HG03139 (cell line): Measurements from ENCODE around the gene MTCL1.

Experiments
- ATAC-seq: cut with Tn5 transposase; IDR thresholded peaks from one replicate; pipeline ENCODE4 v1.9.1; 2021; ENCODE audit not compliant: unreplicated experiment

MTCL1 gene

DNA sequence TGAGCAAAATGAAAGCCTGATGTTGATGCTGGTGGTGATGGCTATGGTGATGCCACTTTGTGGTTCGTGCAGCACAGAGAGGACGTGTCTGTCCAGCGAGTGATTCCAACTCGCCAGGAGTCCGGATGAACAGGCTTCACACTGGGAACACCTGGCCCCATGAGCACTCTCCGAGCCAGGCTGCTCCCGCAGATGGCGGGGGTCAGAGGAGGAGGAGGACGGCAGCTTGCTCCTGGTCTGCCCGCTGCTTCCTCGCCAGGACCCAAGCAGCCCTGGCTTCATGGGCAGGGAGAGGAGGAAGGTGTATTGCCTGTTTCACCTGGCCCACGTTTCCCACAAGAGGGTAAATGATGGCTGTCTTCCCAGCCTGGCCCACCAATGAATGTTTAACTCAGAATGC, 121.6 kb downstream of the MTCL1 start:
- ATAC-seq, result no peak

DNA sequence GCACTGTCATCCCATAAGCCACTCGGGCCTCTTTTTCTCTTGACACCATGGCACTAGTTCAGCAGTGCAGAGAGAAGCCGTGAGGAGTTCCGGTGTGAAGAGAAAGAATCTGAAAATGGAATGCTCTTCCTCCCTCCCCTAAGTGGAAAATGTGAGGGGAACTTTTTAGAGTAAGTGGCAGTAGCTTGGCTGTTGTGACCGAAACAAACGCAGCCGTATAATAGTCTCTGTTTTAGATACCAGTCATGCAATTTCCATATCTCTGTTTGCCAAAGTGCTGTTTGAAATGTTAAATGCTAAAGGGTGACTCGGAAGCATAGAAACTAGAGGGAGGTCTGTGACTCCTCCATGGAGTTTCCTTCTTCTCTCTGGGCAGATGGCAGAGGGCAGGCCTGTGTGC, 122.9 kb downstream of the MTCL1 start:
- ATAC-seq, result no peak

DNA sequence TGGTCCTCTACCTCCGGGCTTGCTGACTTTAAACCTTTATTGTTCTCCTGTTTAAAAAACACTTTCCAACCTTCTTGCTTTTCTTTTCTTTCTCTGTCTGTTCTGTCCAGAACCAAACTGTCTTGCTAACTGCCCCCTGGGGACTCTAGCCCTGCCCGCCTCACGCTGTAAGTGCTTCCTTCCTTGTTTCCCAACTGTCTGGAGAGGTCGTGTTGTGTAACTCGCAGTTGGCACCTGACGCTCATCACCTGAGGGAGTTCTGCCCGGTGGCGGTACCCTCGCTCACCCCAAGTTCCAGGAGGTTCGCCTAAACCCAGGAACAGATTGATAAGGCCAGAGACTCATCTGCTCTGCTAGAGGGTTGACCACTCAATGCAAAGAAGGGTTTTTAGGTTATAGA, 123.4 kb downstream of the MTCL1 start:
- no peak for ATAC-seq

DNA sequence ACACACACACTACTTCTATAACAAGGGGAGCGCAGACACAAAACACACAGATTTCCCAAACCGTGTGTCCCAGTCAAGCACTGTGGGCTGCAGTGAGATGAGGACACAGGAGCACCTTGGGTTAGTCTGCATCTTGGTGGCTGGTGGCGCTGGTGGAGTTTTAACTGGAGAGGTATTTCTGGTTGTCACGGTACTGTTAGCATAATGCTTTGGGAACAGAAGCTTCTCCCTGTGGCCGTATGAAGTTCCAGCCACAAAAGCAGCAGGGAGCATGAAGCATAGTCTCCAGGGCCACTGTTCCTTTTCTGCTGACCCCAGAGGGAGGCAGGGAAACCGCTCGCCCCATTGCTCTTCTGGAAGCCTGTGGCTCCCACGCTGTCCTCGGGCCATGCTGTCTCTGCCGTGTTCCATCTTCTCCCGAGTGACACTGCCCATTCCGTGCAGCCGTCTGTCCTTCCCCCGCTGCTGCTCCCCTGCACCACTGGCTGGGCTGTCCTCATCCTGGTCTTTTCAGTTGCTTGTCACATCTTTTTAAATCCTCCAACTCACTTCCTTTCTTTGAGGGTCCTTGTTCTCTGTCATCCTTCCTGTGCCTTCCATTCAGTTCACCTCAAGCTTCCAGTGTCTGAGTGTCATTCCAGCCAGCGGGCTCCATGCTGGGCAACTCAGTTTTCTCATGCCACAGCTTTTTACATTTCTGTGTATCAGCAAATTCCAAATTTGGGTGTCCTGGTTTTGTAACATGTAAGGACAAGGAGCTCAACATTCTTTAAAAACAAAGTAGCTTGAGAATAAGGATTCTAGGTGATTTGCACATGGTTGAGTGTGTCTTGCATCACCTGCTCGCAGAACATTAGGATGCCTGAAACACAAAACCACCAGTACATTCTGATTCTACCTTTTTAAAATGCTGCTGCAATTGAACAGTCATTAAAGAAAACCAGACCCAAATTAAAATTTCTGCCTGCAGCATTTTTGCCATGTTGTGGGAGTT, 125.0 kb downstream of the MTCL1 start:
- no peak for ATAC-seq

DNA sequence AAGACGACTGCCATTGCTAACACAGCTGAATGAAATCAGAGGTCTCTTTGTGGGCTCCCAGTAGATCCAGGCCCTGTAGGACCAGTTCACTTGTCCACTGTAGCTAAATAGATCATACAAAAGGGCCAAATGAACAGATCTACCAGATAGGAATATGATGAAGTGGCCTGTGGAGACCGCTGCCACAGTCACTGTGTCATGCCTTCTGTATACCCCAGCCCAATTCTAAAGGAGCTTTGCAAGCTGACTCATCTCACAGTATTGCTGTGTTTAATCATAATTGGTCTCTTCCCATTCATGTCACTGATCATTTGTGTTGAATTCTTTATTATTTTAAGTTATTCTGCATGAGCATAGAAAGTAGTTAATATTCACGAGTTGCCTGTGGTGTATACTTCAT, 125.8 kb downstream of the MTCL1 start:
- no peak for ATAC-seq

DNA sequence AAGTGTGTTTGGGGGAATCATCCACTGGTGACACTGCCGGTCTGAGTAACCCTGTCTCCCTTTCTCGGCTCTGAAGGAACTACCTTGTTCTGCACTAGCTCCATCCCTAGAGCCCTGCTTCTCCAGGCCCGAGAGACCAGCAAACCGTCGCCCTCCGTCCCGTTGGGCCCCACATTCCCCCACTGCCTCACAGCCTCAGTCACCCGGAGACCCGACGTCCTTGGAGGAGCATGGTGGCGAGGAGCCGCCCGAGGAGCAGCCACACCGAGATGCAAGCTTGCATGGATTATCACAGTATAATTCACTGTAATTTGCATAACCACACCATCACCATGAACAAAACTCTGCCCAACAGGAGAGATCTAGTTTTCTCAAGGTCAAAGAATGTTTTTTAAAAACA, 126.2 kb downstream of the MTCL1 start:
- no peak for ATAC-seq

DNA sequence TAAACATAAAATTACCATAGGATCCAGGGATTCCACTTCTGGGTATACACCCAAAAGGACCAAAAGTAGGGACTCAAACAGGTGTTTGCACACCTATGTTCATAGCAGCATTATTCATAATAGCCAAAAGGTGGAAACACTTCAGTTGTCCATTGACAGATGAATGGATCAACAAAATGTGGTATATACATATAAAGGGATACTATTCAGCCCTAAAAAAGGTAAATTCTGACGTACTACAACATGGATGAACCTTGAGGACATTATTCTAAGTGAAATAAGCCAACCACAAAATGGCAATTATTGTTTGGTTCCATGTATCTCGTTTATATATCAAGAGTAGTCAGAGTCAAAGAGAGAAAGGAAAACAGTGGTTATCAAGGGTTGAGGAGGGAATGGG, 128.1 kb downstream of the MTCL1 start:
- no peak for ATAC-seq

DNA sequence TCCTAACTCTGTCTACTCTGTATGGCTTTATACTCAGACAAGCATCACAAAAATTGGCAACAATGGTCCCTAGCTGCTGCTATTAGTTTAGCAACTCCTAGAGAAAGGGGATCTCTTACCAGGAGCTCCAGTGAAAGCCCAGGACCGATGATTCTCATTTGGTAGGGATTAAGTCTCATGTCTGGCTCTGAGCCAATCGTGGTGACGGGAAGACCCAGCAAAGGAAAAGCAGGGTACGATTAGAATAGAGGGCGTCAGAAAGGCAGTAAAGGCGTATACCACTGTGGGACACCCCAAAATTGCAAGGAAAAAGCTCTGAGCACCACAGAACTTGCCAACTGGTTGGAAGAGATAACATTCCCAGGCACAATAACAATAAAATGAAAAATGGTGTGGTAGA, 129.5 kb downstream of the MTCL1 start:
- no peak for ATAC-seq

DNA sequence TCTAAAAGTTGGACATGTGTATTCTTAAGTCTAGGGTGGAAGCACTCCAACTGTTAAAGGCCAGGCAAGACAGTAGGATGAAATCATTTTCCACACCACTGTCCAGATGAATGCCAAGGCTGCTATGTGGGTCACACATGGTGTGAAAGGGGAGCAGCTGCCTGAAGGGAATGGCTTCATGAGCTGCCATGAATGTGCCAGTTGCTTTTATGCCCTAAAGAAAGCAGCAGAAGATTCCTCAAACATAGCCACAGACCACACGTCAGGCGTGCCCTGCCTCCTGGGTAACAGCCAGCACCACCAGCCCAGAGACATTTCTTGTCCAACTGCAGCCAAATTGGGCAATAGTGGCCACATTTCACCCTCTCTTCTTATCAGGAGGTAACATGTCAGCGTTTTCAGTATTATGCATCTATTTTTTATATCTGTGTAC, 130.2 kb downstream of the MTCL1 start:
- no peak for ATAC-seq

DNA sequence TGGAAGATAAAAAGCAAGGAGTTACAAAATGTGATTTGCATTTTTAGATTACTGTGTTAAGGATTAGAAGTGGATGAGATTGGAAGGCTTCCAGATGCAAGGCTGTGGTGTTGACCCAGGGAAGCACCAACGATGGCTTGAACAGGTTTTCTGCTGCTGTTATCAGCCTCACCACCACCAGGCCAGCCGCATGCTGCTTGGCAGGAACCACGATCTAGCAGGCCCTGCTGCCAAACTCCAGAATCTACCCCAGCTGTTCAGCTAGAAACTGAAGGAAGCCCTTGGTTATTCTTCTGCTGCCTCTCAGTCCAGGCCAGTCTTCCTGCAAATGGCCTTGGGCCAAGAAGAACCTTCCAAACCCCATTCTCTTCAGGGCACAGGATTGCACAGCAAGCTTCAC, 133.9 kb downstream of the MTCL1 start:
- no peak for ATAC-seq

DNA sequence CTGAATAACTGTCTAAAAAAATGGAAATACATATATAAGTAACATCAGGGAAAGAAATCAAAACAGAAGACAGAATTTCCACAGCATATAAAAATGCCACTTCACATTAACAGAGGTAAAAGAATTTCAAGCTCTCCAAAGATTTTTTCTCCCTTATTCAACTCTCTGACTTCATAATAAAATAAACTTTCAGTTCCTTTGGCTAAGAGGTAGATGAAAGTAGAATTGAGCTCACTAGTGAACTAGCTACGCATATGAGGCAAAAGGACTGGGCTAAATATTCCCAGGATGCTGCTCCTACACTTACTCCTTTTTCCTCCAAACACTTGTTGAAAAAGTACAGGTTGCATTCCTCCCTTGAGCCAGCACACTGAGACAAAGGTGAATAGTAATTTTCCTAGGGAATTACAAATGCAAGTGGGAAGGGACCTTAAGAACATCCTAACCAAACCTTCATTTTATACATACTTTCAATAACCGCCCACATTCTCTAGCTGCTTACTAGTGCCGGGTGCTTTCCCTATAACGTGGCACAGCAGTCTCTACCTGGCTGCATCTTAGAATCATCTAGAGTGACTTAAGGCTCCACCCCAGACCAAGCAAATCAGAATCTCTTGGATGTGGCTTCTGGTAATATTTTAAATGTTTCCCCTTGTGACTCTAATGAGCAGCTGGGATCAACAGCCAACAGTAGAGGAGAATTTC, 136.6 kb downstream of the MTCL1 start:
- ATAC-seq, result no peak

DNA sequence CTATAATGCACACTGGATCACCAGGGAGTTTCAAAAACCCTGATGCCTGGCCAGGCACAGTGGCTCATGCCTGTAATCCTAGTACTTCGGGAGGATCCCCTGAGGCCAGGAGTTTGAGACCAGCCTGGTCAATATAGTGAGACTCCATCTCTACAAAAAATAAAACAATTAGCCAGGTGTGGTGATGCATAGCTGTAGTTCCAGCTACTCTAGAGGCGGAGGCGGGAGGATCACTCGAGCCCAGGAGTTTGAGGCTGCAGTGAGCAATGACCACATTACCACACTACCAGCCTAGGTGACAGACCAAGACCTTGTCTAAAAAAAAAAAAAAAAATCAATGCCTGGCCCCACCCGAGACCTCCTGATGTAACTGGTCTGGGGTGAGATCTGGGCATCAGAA, 137.2 kb downstream of the MTCL1 start:
- no peak for ATAC-seq

DNA sequence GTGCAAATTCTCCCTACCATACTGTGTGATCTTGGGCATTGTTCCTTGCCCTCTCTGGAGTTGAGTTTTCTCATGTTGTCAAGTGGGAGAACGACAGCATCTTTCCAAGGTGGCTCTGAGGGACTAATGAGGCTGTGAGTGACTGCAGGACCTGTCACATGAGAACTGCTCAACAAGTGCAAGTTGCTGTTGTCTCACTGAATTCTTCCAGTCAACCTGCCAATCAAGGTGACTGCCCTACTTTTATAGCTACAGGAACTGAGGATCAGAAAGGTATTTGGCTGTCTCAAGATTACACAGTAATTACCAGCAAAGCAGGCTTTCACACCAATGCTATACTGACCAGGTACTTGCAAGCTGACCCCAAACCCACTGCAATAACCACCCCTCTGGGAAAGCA, 137.6 kb downstream of the MTCL1 start:
- no peak for ATAC-seq

DNA sequence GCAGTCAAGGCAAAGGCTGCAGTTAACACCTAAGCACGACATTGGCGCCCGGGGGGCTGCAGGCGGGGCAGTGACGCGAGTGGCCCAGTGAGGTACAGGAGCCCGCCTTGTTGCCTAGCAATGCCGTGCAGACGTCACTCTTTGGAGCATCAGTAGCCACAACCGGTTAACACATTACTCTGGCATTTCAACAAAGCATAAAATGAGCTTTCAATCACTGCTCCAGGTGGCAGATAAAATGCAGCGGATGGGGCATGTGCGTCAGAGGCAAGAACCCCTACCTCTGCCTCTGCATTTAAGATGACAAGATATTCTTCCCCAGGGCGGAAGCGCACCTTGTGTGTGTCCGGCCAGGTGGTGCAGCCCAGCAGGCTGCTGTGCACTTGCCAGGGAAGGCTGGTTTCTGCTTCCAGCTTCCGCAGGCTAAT, 139.4 kb downstream of the MTCL1 start:
- ATAC-seq, result no peak

DNA sequence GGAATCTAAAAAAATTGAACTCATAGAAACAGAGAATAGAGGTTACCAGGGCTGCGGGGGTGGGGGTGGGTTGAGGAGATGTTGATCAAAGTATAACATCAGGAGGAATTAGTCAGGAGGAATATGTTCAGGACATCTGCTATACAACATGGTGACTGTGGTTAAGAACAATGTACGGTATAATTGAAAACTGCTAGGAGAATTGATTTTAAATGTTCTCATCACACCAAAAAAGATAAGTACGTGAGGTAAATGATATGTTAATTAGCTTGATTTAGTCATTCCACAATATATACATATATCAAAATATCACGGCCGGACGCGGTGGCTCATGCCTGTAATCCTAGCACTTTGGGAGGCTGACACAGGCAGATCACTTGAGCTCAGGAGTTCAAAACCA, 140.2 kb downstream of the MTCL1 start:
- no peak for ATAC-seq

DNA sequence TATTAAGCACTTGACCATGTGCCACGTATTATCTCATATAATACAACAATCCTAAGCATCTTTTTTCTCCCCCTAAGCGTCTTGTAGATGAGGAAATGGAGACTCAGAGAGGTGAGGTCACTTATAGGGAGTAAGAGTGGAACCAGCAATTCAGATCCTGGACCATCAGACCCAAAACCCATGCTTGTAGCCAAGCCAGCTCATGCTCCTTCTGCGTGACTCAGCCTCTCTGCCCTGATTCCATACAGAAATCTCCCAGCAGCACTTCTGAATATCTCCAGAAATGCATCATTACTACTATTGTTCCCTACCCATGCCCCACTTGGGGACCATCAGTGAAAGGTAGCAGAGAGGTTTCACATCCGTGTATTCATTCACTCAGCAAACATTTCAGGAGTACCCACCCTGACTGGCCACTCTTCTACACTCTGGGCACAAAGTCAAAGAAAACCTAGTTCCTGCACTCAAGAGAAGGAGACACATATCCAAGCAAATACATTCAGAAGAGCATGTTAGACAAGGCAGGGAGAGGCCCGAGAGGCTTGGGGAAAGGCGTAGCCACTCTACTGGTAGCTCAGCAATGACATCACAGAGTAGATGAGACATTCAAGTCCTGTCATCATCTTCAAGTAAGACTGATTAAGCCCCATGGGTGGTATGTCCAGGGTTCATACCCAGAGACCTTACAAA, 141.9 kb downstream of the MTCL1 start:
- ATAC-seq, result no peak

DNA sequence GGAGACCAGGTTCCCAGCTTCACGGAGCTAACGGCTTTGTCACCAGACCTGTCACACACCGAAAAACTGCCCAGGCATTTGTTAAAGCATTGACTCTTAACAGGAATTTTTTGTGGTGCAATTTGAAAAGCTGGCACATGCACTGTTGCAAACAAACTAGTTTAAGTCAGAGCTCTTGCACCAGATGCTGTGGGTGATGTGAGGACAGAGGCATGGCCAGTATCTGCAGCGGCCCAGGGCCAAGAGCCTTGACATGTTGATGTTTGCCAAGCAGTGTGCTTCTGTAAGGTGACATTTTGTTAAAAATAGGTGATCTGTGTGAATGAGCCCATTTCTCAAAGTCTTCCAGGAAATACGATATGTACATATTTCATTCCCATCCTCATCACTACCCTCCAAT, 142.5 kb downstream of the MTCL1 start:
- ATAC-seq, result no peak

DNA sequence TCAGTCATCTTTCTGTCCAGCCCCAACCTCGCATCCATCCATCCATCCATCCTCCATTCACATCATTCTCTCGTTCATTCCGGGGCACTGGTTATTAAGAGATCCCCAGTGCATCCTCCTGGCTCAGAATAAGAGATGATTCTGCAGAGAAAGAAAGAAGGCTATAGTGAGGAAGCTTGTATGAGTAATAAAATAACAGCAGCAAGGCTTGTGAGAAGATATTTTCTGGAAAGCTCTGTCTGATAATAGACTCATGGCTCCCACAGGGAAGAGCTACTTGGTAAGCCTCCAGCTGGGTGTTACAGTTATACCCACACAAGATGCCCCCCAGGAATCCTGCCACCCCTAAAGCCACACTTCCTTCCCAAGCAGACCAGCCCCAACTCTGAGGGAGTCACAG, 143.2 kb downstream of the MTCL1 start:
- ATAC-seq, result no peak

DNA sequence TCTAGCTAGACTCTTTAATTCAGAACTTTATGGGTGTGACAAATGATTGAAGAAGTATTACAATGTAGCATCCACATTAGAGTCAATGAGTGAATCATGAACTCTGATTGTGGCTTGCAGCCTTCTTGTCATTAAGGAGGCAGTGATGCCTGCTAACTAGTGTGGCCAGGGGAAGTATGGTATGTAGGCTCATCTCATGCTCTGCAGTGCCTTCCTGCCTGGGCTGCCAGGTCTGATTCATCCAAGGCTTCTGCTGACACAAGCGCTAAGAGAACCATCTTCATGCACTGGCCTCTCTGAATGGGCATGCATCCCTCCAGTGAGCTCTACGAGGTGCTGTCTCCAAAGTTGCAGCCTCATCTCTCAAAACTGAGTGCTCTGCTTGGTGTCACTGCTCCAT, 144.3 kb downstream of the MTCL1 start:
- ATAC-seq, result no peak

DNA sequence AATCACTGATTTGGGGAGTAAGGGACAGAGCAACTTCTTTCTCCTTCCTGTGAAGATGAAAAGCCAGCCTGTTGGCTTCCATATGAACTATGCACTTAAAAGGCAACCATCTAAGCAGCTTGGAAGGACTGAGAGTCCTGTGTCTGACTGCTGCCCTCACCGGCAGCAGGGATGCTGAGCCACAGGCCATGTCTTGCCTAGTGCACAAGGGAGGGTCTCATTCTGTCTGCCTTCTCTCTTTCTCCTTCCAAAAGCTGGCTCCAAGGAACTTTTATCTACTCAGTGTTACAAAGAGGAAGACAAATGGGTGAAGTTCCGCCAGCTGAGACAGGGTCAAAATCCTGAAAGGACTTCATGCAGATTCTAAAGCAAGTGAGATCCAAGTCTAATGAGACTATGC, 146.3 kb downstream of the MTCL1 start:
- no peak for ATAC-seq

DNA sequence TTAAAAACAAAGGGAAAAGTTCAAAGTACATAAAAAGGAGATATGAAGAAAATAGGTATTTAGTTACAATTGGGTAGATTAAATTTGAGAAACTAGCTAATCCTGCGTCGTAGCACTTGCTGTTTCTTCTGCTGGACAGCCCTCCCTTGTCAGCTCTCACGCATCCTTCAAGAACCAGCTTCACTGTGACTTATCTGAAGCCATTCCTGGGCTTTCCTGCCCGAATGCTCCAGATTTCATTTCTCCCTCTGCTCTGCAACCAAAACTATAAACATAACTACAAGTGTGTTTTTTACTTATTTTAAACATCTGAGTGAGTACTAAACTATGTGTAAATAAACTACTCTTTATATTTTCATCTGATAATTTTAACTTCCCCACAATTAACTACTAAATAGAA, 149.2 kb downstream of the MTCL1 start:
- no peak for ATAC-seq

DNA sequence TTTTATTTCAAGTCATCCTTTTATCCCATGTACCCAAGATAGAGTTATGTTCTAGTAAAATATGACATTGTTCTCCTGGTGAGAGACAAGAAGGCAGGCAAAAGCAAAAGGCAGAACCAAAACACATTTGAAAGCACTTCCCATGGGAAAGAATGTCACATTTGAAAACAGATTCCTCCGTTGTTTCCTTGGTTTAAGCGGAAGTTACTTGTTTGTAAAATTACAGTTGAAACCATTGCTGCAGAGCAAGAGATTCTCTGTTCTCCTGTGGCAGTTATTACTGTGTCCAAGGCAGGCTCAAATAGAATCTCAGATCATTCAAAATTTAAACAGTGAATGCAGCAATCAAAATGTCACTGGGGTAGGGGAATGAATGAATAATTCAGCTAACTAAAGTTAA, 149.6 kb downstream of the MTCL1 start:
- no peak for ATAC-seq
